HG02943 (cell line): ENCODE results near the gene AMOTL1.

Experiments used
- ATAC-seq: cut with Tn5 transposase; IDR thresholded peaks from one replicate; pipeline ENCODE4 v1.9.1; 2021; ENCODE audit warnings: mild to moderate bottlenecking, low read depth, moderate library complexity; ENCODE audit not compliant: unreplicated experiment

Gene AMOTL1

DNA sequence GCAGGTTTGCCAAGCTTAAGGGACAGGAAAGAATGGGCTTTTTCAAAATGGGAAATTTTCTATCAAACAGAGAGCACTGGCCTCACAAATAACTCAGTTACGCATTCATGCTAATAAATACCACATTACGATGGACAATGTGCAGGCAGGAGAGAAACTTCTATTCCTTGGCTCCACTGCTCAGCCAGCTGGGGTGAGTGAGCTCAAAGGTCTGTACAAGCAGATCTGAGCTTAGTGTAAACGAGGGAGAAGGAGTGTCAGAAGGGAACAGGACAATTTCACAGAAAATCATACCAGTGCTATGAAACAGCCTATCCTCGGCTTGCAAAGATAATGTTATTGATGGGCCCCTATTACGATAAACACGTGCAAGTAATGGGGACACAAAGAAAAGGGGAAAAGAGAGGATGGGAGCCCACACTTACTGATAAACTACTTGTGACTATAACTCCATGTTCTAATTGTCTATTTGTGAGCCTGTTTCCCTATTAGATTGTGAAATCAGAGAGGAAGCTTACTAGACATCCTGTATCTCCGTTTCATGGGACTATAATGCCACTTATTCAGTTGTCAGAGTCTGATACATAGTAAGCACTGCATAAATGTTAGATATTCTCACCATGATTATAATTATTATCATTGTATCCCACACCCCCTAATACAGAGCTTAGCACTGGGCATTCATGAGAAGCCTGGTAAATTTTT lies 46.3 kb downstream of the AMOTL1 start:
- ATAC-seq, result no peak

DNA sequence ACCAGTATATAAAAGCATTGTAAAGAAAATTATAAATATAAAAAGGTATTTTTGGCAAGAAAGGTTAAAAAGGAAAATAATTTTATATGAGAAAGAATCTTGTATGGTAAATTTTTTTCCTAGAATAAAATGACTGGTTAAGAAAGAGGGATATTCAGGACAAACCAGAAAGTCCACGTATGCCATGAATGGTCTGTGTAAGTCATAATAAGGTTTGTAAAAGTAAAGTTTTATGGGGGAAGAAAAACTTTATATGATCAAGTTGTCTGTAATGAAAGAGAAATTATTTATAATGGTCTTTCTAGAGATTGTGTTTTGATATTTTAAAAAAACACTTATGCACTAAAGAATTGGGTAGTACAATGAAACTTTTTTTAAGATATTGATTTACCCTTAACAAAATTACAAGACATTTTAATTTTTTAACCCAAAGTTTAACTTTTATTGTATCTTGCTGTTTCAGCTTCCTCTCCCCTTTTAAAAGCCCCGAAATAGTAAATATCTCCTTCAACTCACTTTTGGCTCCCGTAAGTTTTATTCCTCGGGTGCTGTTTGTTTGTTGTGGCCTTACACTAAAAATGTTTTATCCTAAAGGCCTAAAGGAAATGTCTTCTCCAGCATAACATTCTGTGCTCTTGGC lies 47.7 kb downstream of the AMOTL1 start:
- ATAC-seq, result no peak

DNA sequence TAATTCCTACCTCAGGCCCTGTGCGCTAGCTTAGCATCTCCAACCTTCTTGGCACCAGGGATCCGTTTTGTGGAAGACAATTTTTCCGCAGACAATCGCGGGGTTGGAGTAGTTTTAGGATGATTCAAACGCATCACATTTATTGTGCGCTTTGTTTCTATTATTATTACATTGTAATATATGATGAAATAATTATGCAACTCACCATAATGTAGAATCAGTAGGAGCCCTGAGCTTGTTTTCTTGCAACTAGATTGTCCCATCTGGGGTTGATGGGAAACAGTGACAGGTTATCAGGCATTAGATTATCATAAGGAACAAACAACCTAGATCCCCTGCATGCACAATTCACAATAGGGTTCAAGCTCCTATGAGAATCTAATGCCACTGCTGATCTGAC lies 52.3 kb downstream of the AMOTL1 start:
- ATAC-seq, result no peak

GRCh38 chr11:94821439-94821838 lies 53.3 kb downstream of the AMOTL1 start:
- no peak for ATAC-seq

- no peak for ATAC-seq
Observed at GRCh38 chr11:94822080-94822479, 53.9 kb downstream of the AMOTL1 start.

- no peak for ATAC-seq
Observed at GRCh38 chr11:94823102-94823732, 55.1 kb downstream of the AMOTL1 start.

GRCh38 chr11:94825031-94825430 lies 56.9 kb downstream of the AMOTL1 start:
- no peak for ATAC-seq

DNA sequence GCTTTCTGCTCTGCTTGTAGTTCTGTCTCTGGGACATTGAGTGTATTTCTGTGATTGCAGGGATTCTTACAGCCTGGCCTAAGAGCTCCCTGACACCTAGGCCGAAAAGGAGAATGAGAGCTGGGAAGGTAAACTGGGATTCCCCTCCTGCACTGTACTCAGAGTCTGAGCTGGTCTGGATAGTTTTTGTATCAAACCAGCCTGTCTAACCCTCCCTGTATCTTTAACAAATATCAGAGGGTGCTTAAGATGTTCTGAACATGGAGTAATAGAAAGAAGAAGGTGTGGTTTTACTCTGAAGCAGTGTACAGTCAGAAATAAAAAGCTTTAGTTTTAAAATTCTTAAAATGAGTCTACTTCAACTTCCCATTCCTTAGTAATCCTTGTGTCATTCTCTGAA lies 57.3 kb downstream of the AMOTL1 start:
- no peak for ATAC-seq

DNA sequence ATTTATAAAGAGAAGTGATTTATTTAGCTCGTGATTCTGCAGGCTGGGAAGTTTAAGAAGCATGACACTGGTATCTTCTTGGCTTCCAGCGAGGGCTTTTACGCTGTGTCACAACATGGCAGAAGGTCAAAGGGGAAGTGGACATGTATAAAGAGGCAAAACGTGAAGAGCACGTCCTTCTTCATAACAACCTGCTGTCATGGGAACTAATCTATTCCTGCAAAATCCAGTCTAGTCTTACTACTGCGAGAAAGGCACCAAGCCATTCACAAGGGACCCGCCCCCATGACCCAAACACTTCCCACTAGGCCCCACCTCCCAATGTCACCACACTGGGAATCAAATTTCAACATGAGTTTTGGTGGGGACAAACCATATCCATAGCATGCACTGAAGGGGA lies 58.3 kb downstream of the AMOTL1 start:
- ATAC-seq, result no peak

GRCh38 chr11:94828088-94828487 lies 59.9 kb downstream of the AMOTL1 start:
- ATAC-seq, result no peak

- no peak for ATAC-seq
Observed at GRCh38 chr11:94830722-94831510, 62.8 kb downstream of the AMOTL1 start.

DNA sequence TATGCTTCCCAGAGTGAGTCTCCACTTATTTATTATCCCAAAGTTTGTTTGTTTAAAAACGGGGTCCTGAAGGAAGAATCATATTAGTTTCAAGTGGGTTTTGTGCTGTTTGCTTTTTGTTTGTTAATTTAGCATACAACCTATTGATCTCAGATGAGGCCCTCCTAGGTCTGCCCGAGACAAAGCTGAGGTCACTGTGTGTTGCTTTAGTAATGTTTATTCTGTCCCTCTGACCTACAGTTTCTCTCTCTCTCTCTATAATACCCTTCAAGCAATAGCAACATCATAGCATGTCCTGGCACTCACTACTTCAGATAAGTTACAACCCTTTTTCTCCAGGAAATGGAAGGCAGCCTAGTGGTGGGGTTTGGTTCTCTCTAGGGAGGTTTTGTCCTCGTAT lies 63.4 kb downstream of the AMOTL1 start:
- no peak for ATAC-seq

GRCh38 chr11:94832604-94833235 lies 64.6 kb downstream of the AMOTL1 start:
- ATAC-seq, result no peak

DNA sequence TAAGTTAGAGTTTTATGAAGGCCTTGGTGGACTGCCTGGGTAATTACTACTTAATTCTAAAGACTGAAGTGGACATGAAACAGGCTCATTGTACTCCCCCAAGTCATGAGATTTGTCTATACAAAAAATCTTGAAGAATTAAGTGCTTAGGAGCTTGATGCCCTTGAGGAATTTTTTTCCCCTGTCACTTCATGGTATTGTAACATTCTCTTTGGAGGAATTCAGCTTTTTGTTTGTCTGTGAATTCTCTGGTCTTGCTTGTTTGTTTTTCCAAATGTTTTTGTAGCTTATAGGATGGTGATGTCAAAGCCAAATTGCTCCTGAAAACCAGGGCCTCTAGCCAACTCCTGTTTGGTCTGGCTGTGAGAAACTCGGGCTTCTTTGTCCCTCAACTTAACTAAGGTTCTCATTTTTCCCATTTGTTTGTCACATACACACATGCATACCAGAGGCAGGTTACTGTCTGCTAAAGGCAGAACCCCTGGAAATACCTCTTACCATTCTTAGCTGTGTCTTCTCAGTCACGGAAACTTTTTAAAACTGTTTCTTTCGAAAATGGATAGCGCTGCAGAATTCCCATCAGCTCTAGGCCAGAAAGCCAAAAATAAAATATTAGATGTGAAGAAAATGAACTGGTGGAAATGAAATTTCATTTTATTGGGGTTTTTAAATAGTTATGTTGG lies 66.9 kb downstream of the AMOTL1 start:
- ATAC-seq, result no peak

- ATAC-seq, result no peak
Observed at GRCh38 chr11:94835594-94835927, 67.4 kb downstream of the AMOTL1 start.

- ATAC-seq, result no peak
Observed at GRCh38 chr11:94837317-94837716, 69.2 kb downstream of the AMOTL1 start.

GRCh38 chr11:94838027-94838731 lies 70.0 kb downstream of the AMOTL1 start:
- no peak for ATAC-seq

DNA sequence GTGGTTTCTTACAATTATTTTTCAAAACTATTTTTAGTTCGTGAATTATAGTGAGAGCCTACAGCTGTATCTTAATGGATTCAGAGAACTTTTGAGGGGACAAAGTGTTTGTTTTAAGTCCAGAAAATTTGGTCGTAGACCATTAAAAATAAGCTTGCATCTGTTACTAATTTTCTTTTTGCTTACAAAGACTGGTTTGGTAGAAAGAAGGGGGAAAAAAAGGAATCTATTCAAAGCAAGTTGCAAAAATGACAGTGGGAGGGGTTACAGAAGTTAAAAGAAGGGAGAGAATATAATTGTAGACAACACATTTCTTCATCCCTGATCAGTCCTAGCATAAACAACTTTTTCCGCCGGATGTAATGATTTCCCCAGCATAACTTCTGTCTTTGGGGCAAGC lies 72.1 kb downstream of the AMOTL1 start:
- no peak for ATAC-seq

GRCh38 chr11:94844031-94844430 lies 75.9 kb downstream of the AMOTL1 start:
- ATAC-seq, result no peak

GRCh38 chr11:94845622-94846021 lies 77.5 kb downstream of the AMOTL1 start:
- ATAC-seq, result no peak
